ENCODE data around the gene CHST6. TPM values are rescaled to one million over a fixed set of nuclear protein-coding genes. Genes with fewer than 3 reads are reported as not detected.
"Not testable (repeated sequence)": the region's sequence is repeated elsewhere in the genome, so short reads cannot be mapped to it uniquely, and the experiment has no call there.

The CHST6 gene
- not detected for total RNA-seq

- Mint-ChIP-seq H3K9me3 (no peaks in the 10 kb centered on the region), H3K36me3 (ENCODE audit: low read depth) (no peaks in the 10 kb centered on the region), H3K27ac (no peak within 1 kb of the TSS), H3K4me3 (no peak within 1 kb of the TSS), H3K27me3 (peaks cover 28% of the 10 kb centered on the region), H3K4me1 (peaks cover 8% of the 10 kb centered on the region)
- POLR2A ChIA-PET = no interaction called here
- CTCF ChIA-PET = interaction anchor here (1.0 kb wide), 1 partner anchor 22 kb away, joined by 5 read pairs; no protein-coding TSS in a partner anchor
- peak; percentile 20 for DNase-seq
Observed at GRCh38 chr16:75495076-75495674, at the start of gene CHST6. CHST6 (minus strand) TSS chr16:75495441; CDS start chr16:75479828, 15,613 bp downstream.

GRCh38 chr16:75542462-75542861 lies 47.2 kb upstream of the CHST6 start:
- H3K9me3 Mint-ChIP-seq; POLR2A ChIA-PET; H3K36me3 Mint-ChIP-seq (ENCODE audit: low read depth); CTCF ChIA-PET; H3K27ac Mint-ChIP-seq; H3K27me3 Mint-ChIP-seq; H3K4me1 Mint-ChIP-seq; DNase-seq; H3K4me3 Mint-ChIP-seq: not testable (repeated sequence)

GRCh38 chr16:75541236-75541635 lies 46.0 kb upstream of the CHST6 start:
- no peaks in the 10 kb centered on the region for H3K27me3 Mint-ChIP-seq
- no peaks in the 10 kb centered on the region for H3K36me3 Mint-ChIP-seq (ENCODE audit: low read depth)
- H3K9me3 Mint-ChIP-seq = no peaks in the 10 kb centered on the region
- H3K4me1 Mint-ChIP-seq = peaks cover 4% of the 10 kb centered on the region
- no peak for DNase-seq
- H3K27ac Mint-ChIP-seq = no peak overlapping the region
- ChIA-PET POLR2A (no interaction called here), CTCF (no interaction called here)
- H3K4me3 Mint-ChIP-seq = no peak overlapping the region

- CTCF ChIA-PET = not testable (repeated sequence)
Observed at GRCh38 chr16:75538882-75539565, 43.8 kb upstream of the CHST6 start.

GRCh38 chr16:75537776-75538175 lies 42.5 kb upstream of the CHST6 start:
- Mint-ChIP-seq H3K4me3 (no peak overlapping the region), H3K27me3 (no peaks in the 10 kb centered on the region), H3K4me1 (peaks cover 4% of the 10 kb centered on the region), H3K9me3 (no peaks in the 10 kb centered on the region), H3K36me3 (ENCODE audit: low read depth) (no peaks in the 10 kb centered on the region), H3K27ac (no peak overlapping the region)
- DNase-seq = no peak
- POLR2A ChIA-PET = no interaction called here
- CTCF ChIA-PET = interaction anchor here (1.3 kb wide), 1 partner anchor 18 kb away, joined by 3 read pairs; the partner anchor contains the start of gene TMEM231

More at GRCh38 chr16:75538882-75539565, 43.8 kb upstream of the CHST6 start:
- H3K36me3 Mint-ChIP-seq (ENCODE audit: low read depth); H3K9me3 Mint-ChIP-seq; H3K27me3 Mint-ChIP-seq; H3K27ac Mint-ChIP-seq; POLR2A ChIA-PET; DNase-seq; H3K4me3 Mint-ChIP-seq; H3K4me1 Mint-ChIP-seq: not testable (repeated sequence)

- no peak within 1 kb of the TSS for H3K4me3 Mint-ChIP-seq
- no peaks in the 10 kb centered on the region for H3K36me3 Mint-ChIP-seq (ENCODE audit: low read depth)
- H3K4me1 Mint-ChIP-seq = peaks cover 4% of the 10 kb centered on the region
- ChIA-PET POLR2A (no interaction called here), CTCF (interaction anchor here (0.5 kb wide), 1 partner anchor 168 kb away, joined by 3 read pairs; no protein-coding TSS in a partner anchor)
- H3K9me3 Mint-ChIP-seq = no peaks in the 10 kb centered on the region
- H3K27ac Mint-ChIP-seq = no peak within 1 kb of the TSS
- H3K27me3 Mint-ChIP-seq = no peaks in the 10 kb centered on the region
- no peak for DNase-seq
Observed at GRCh38 chr16:75535901-75536300, 40.7 kb upstream of the CHST6 start, which contains the start of gene CHST5. CHST5 (minus strand) TSS chr16:75536108; CDS start chr16:75530384, 5,724 bp downstream.

GRCh38 chr16:75535211-75535843 lies 40.1 kb upstream of the CHST6 start:
- DNase-seq = no peak
- no peaks in the 10 kb centered on the region for H3K36me3 Mint-ChIP-seq (ENCODE audit: low read depth)
- ChIA-PET CTCF (interaction anchor here (0.5 to 0.9 kb wide), 3 partner anchors 18 to 168 kb away, joined by 3 to 6 read pairs (median 3); no protein-coding TSS in a partner anchor), POLR2A (no interaction called here)
- no peaks in the 10 kb centered on the region for H3K27me3 Mint-ChIP-seq
- peaks cover 2% of the 10 kb centered on the region for H3K4me1 Mint-ChIP-seq
- H3K4me3 Mint-ChIP-seq = no peak overlapping the region
- H3K27ac Mint-ChIP-seq = no peak overlapping the region
- H3K9me3 Mint-ChIP-seq = no peaks in the 10 kb centered on the region

GRCh38 chr16:75534560-75535205 lies 39.4 kb upstream of the CHST6 start:
- no peak for DNase-seq
- H3K4me1 Mint-ChIP-seq = no peaks in the 10 kb centered on the region
- H3K27me3 Mint-ChIP-seq = no peaks in the 10 kb centered on the region
- POLR2A ChIA-PET = no interaction called here
- CTCF ChIA-PET = interaction anchor here (0.6 to 0.9 kb wide), 2 partner anchors 18 to 65 kb away, joined by 3 to 6 read pairs; no protein-coding TSS in a partner anchor
- no peak overlapping the region for H3K4me3 Mint-ChIP-seq
- no peak overlapping the region for H3K27ac Mint-ChIP-seq
- H3K9me3 Mint-ChIP-seq = no peaks in the 10 kb centered on the region
- no peaks in the 10 kb centered on the region for H3K36me3 Mint-ChIP-seq (ENCODE audit: low read depth)

- no peak for DNase-seq
- no peaks in the 10 kb centered on the region for H3K4me1 Mint-ChIP-seq
- no peaks in the 10 kb centered on the region for H3K36me3 Mint-ChIP-seq (ENCODE audit: low read depth)
- no peak overlapping the region for H3K4me3 Mint-ChIP-seq
- no peaks in the 10 kb centered on the region for H3K27me3 Mint-ChIP-seq
- ChIA-PET CTCF (no interaction called here), POLR2A (no interaction called here)
- no peaks in the 10 kb centered on the region for H3K9me3 Mint-ChIP-seq
- H3K27ac Mint-ChIP-seq = no peak overlapping the region
Observed at GRCh38 chr16:75532791-75533190, 37.5 kb upstream of the CHST6 start.

- no peak for DNase-seq
- POLR2A ChIA-PET = no interaction called here
- Mint-ChIP-seq H3K4me1 (no peaks in the 10 kb centered on the region), H3K4me3 (no peak overlapping the region), H3K36me3 (ENCODE audit: low read depth) (no peaks in the 10 kb centered on the region), H3K9me3 (no peaks in the 10 kb centered on the region), H3K27me3 (no peaks in the 10 kb centered on the region), H3K27ac (no peak overlapping the region)
- CTCF ChIA-PET = interaction anchor here (1.8 kb wide), 1 partner anchor 15 kb away, joined by 4 read pairs; no protein-coding TSS in a partner anchor
Observed at GRCh38 chr16:75532142-75532765, 37.0 kb upstream of the CHST6 start.

- no peak for DNase-seq
- Mint-ChIP-seq H3K27me3 (no peaks in the 10 kb centered on the region), H3K9me3 (no peaks in the 10 kb centered on the region), H3K4me3 (no peak overlapping the region), H3K4me1 (no peaks in the 10 kb centered on the region), H3K27ac (no peak overlapping the region), H3K36me3 (ENCODE audit: low read depth) (no peaks in the 10 kb centered on the region)
- CTCF ChIA-PET = no interaction called here
- POLR2A ChIA-PET = no interaction called here
Observed at GRCh38 chr16:75529959-75530358, 34.7 kb upstream of the CHST6 start.

GRCh38 chr16:75529056-75529905 lies 34.0 kb upstream of the CHST6 start:
- Mint-ChIP-seq H3K9me3 (no peaks in the 10 kb centered on the region), H3K27ac (no peak overlapping the region), H3K36me3 (ENCODE audit: low read depth) (no peaks in the 10 kb centered on the region), H3K4me1 (no peaks in the 10 kb centered on the region), H3K27me3 (no peaks in the 10 kb centered on the region), H3K4me3 (no peak overlapping the region)
- no peak for DNase-seq
- ChIA-PET CTCF (no interaction called here), POLR2A (no interaction called here)
